ENCODE data around the gene IER5. TPM values are rescaled to one million over a fixed set of nuclear protein-coding genes. Genes with fewer than 3 reads are reported as not detected.

The IER5 gene
- polyA plus RNA-seq, 1 experiment, result 16.9 TPM

DNA sequence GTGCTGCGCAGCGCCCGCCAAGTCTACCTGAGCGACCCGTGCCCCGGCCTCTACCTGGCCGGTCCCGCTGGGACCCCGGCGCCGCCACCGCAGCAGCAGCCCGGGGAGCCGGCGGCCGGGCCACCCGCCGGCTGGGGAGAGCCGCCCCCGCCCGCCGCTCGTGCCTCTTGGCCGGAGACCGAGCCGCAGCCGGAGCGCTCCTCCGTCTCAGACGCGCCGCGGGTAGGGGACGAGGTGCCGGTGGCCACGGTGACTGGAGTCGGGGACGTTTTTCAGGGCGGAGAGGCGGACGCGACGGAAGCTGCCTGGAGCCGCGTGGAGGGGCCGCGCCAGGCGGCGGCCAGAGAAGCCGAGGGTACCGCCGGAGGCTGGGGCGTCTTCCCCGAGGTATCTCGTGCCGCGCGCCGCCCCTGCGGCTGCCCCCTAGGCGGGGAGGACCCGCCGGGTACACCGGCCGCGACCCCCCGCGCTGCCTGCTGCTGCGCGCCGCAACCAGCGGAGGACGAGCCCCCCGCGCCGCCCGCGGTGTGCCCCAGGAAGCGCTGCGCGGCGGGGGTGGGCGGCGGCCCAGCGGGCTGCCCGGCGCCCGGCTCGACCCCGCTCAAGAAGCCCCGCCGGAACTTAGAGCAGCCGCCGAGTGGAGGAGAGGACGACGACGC lies 646 bp downstream of the IER5 start:
- Histone ChIP-seq H3K36me3 (ENCODE audit: control insufficient read depth, insufficient read depth, low read length) (peaks cover 2% of the 10 kb centered on the region; the same call in 1 of the 2 replicates), H3K27me3 (ENCODE audit: control insufficient read depth, insufficient read depth, low read length) (no peaks in the 10 kb centered on the region), H3K4me3 (ENCODE audit: low read depth, low read length) (peak overlapping the region; percentile 84)
- ChIA-PET CTCF (interaction anchor here (5.8 to 10.3 kb wide), 2 partner anchors 53 to 54 kb away, joined by 46 to 111 read pairs; no protein-coding TSS in a partner anchor), POLR2A (interaction anchor here (0.5 to 1.0 kb wide), 3 partner anchors 11 to 47 kb away, joined by 3 to 7 read pairs (median 6); no protein-coding TSS in a partner anchor)
- no peak for DNase-seq (ENCODE audit: low read depth)
- TF ChIP-seq, protein P1, sequence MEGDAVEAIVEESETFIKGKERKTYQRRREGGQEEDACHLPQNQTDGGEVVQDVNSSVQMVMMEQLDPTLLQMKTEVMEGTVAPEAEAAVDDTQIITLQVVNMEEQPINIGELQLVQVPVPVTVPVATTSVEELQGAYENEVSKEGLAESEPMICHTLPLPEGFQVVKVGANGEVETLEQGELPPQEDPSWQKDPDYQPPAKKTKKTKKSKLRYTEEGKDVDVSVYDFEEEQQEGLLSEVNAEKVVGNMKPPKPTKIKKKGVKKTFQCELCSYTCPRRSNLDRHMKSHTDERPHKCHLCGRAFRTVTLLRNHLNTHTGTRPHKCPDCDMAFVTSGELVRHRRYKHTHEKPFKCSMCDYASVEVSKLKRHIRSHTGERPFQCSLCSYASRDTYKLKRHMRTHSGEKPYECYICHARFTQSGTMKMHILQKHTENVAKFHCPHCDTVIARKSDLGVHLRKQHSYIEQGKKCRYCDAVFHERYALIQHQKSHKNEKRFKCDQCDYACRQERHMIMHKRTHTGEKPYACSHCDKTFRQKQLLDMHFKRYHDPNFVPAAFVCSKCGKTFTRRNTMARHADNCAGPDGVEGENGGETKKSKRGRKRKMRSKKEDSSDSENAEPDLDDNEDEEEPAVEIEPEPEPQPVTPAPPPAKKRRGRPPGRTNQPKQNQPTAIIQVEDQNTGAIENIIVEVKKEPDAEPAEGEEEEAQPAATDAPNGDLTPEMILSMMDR (IDR thresholded peaks at IDR 0.05; ENCODE audit: insufficient read depth, low read depth, low read length), result no peak

- POLR2A ChIA-PET, result interaction anchor here (1.4 to 1.8 kb wide), 2 partner anchors 46 to 52 kb away, joined by 6 to 26 read pairs; no protein-coding TSS in a partner anchor
- Histone ChIP-seq H3K4me3 (ENCODE audit: low read depth, low read length) (peak overlapping the region; percentile 84), H3K36me3 (ENCODE audit: control insufficient read depth, insufficient read depth, low read length) (peaks cover 2% of the 10 kb centered on the region; the same call in 1 of the 2 replicates), H3K27me3 (ENCODE audit: control insufficient read depth, insufficient read depth, low read length) (no peaks in the 10 kb centered on the region)
- no peak for DNase-seq (ENCODE audit: low read depth)
- TF ChIP-seq, protein P1 (IDR thresholded peaks at IDR 0.05; ENCODE audit: insufficient read depth, low read depth, low read length), result no peak
- CTCF ChIA-PET, result interaction anchor here (0.8 to 10.3 kb wide), 10 partner anchors 10 to 208 kb away, joined by 3 to 111 read pairs (median 4); no protein-coding TSS in a partner anchor
Measured at GRCh38 chr1:181089676-181090544, 1.4 kb downstream of the IER5 start.

DNA sequence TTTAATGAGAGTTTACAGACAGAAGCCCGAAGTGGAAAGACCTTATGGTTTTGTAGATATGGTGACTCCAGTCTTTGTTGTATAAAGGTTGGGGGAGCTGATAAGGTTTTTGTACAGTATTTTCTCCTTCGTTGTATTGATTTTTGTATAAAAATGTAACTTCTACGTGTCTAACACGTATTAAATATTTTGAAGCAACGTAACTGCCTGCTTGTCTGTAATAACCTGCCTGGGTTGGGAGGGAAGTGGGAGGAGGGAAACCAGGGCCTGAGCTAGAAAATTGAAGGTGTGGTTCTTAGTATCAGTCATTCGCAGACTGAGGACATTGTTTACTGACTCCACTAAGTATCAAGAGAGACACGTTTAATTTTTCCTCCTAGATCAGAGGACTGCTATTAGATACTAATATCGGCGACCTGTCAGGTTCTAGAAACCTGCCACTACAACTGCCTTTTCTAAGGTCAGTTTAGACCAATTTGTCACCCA lies 2.2 kb downstream of the IER5 start:
- no peaks in the 10 kb centered on the region for H3K27me3 ChIP-seq (ENCODE audit: control insufficient read depth, insufficient read depth, low read length)
- POLR2A ChIA-PET, result interaction anchor here (0.6 to 1.8 kb wide), 4 partner anchors 8 to 51 kb away, joined by 4 to 26 read pairs (median 6); no protein-coding TSS in a partner anchor
- no peak for DNase-seq (ENCODE audit: low read depth)
- TF ChIP-seq, protein P1 (IDR thresholded peaks at IDR 0.05; ENCODE audit: insufficient read depth, low read depth, low read length), result no peak
- H3K36me3 ChIP-seq (ENCODE audit: control insufficient read depth, insufficient read depth, low read length), result peaks cover 2% of the 10 kb centered on the region; the same call in 1 of the 2 replicates
- CTCF ChIA-PET, result interaction anchor here (0.8 to 10.3 kb wide), 10 partner anchors 9 to 209 kb away, joined by 3 to 111 read pairs (median 4); no protein-coding TSS in a partner anchor
- H3K4me3 ChIP-seq (ENCODE audit: low read depth, low read length), result peak overlapping the region; percentile 84

DNA sequence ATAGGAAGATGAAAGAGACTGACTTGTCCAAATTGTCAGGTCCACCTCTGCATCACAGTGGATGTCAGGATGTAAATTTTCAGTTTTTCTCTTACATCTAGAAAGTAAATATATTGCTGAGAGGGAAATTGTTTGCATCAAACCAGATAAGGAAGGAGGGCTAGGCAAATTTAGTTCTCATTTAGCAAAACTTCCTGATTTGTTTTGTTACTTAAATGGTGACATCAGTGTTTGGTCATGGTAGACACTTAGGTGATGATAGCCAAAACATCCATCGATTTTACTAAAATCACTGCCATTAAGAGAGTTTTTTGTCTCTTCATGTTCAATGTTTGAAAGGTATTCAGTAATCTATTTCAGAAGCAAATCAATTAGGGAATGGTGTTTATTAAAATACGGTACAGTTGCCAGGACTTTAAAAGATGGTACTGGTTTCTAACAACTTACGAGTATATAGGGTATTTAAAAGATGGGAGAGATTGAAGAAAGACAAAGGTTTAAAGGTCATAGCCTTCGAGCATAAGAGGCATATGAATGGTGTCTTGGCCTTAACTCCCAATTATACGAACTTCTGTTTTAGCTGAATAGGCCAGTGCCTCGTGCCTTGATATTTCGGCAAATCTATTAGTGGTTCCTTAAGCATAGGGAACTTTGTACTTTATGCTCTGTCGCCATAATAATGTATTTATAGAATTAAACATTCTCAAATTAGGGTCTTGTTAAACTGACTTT lies 3.0 kb downstream of the IER5 start:
- H3K27me3 ChIP-seq (ENCODE audit: control insufficient read depth, insufficient read depth, low read length), result no peaks in the 10 kb centered on the region
- H3K36me3 ChIP-seq (ENCODE audit: control insufficient read depth, insufficient read depth, low read length), result peaks cover 2% of the 10 kb centered on the region; the same call in 1 of the 2 replicates
- ChIA-PET POLR2A (interaction anchor here (0.6 to 1.8 kb wide), 5 partner anchors 8 to 50 kb away, joined by 4 to 26 read pairs (median 6); no protein-coding TSS in a partner anchor), CTCF (interaction anchor here (1.0 to 10.3 kb wide), 10 partner anchors 10 to 209 kb away, joined by 3 to 111 read pairs (median 4); no protein-coding TSS in a partner anchor)
- TF ChIP-seq, protein P1 (IDR thresholded peaks at IDR 0.05; ENCODE audit: insufficient read depth, low read depth, low read length), result no peak
- DNase-seq (ENCODE audit: low read depth), result no peak
- peak overlapping the region; percentile 84 for H3K4me3 ChIP-seq (ENCODE audit: low read depth, low read length)

Measured in BJ (cell line).